GM19023 (cell line): ENCODE results near the gene FAM234A.
"Not testable (repeated sequence)": the region's sequence is repeated elsewhere in the genome, so short reads cannot be mapped to it uniquely, and the experiment has no call there.

Source experiments
- ATAC-seq: cut with Tn5 transposase; IDR thresholded peaks from one replicate; pipeline ENCODE4 v1.9.1; 2021; ENCODE audit warnings: mild to moderate bottlenecking, moderate library complexity; ENCODE audit not compliant: unreplicated experiment

Gene FAM234A

DNA sequence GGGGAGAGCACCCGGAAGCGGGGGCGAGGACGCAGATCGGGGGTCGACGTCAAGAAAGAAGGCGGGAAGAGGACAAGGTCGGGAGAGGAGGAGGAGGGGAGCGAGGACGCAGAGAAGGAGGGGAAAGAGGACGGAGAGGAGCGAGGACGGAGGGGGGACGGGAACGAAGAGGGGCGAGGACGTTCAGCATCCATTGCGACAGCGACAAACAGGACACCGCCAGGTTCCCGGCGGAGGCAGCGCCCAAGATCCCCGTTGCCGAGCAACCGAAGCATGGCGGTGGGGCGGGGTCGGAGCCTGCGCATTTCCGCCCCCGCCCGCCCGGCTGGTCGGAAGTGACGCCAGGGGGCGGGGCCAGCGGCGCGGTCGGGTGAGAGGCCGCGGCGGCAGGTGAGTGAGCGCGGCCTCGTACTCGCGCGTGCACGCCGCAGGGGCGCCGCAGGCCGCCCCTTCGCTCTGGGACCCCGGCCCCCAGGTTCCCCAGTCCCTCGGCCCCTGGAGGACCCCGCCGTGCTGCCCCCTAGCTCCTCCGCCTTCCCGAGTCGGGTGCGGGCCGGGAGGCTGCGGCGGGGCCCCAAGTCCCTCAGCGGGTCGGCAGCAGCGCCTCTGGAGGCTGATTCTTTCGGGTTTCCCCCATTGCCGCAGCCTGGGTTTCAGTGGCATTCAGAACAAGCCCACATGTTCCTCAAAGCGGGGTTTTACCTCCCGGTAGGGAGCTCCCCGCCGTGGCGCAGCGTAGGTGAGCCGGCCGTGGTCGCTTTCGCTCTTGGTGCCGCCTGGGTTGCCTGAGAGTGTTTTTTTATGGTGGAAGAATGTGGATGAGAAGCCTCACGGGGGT, at the start of gene FAM234A:
FAM234A (plus strand) TSS at position 354 of the 838 bp plus-strand sequence. CDS start 19,593 bp downstream, outside the sequence.
- ATAC-seq, result peak; percentile 91

GRCh38 chr16:185213-185612, 49.4 kb upstream of the FAM234A start:
- ATAC-seq, result no peak

- ATAC-seq, result no peak
These were observed 48.9 kb upstream of the FAM234A start for GRCh38 chr16:185691-186090.

DNA sequence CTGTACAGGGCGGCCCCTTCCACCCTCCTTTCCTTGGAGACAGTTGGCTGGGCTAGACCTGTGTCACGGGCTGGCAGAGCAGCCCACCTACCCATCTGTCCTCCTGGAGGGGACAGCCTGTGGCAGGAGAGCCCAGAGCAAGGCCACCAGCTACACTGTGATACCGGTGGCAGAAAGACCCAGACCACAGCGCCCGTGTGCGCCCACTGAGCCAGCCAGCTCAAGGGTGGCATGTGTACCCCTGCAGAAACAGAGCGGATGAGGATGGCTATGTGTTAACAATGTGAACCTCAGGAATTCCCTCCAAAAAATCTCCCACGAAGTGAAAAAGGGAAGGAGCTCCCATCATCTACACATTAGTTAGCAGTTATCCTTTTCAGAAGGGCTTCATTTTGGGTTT, 47.3 kb upstream of the FAM234A start:
- no peak for ATAC-seq

GRCh38 chr16:188674-189073, 45.9 kb upstream of the FAM234A start:
- ATAC-seq, result no peak

- ATAC-seq, result no peak
These were observed 44.9 kb upstream of the FAM234A start for GRCh38 chr16:189604-190186.

- ATAC-seq, result no peak
These were observed 42.8 kb upstream of the FAM234A start for GRCh38 chr16:191831-192230.

DNA sequence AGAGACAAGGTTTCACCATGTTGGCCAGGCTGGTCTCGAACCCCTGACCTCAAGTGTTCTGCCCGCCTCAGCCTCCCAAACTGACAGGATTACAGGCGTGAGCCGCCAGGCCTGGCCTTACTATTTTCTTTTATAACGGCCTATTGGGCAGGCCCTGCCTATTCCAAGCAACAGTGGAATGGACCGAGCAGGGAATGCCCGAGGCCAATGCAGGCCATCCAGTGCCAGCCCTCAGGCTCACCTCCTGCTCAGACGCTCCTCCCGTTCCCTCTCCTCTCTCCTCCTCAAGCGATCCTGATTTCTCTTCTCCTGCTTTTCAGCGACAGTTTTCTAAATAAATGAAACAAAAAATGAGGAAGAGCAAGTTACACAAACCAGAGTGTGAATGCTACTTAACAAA, 41.9 kb upstream of the FAM234A start:
- no peak for ATAC-seq

DNA sequence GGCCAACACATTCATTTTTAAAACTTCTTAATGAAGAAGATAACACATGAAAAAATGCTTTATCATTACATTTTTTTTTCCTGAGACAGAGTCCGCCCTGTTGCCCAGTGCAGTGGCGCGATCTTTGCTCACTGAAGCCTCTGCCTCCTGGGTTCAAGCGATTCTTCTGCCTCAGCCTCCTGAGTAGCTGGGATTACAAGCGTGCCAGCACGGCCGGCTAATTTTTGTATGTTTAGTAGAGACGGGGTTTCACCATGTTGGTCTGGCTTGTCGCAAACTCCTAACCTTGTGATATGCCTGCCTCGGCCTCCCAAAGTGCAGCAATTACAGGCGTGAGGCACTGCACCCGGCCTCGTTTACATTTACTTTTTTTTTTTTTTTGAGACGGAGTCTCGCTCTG, 41.2 kb upstream of the FAM234A start:
- ATAC-seq, result no peak

DNA sequence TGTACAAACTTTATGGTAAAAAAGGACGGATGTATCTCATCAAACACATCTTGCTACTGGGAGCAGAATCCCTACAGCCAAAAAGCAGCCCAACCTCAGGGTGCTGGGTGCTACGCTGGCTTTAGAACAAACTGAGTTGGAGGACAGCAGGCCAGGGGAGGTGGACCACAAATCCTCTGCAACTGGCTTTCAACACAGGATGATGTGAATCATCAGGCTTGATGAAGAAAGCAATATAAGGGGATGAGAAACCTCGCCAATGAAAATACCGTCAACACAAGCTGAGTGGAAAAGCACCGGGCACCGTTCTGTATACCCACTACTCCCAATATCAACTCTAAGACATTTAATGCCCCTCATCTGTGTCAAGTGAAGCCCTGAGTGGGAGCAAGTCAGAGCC, 40.1 kb upstream of the FAM234A start:
- no peak for ATAC-seq

GRCh38 chr16:200388-200787, 34.2 kb upstream of the FAM234A start:
- ATAC-seq, result no peak

DNA sequence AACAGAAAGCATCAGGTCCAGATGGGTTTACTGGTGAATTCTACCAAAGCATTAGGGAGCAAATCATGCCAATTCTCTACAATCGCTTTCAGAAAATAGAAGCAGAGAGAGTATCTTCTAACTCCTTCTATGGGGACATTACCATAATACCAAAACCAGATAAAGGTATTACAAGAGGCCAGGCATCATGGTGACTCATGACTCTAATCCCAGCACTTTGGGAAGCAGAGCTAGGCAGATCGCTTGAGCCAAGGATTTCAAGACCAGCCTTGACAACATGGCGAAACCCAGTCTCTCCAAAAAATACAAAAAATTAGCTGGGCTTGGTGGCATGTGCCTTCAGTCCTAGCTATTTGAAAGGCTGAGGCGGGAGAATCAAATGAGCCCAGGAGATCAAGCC, 31.4 kb upstream of the FAM234A start:
- ATAC-seq, result no peak

DNA sequence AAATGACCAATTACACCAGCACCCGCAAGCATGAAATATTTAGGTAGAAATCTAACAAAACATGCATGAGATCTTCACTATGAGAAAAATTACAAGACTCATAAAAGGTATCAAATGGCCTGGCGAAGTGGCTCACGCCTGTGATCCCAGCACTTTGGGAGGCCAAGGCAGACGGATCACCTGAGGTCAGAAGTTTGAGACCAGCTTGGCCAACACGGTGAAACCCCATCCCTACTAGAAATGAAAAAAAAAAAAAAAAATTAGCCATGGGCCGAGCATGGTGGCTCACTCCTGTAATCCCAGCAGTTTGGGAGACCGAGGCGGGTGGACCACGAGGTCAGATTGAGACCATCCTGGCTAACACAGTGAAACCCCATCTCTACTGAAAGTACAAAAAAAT, 30.6 kb upstream of the FAM234A start:
- ATAC-seq, result not testable (repeated sequence)

GRCh38 chr16:209359-209758, 25.3 kb upstream of the FAM234A start:
- not testable (repeated sequence) for ATAC-seq

DNA sequence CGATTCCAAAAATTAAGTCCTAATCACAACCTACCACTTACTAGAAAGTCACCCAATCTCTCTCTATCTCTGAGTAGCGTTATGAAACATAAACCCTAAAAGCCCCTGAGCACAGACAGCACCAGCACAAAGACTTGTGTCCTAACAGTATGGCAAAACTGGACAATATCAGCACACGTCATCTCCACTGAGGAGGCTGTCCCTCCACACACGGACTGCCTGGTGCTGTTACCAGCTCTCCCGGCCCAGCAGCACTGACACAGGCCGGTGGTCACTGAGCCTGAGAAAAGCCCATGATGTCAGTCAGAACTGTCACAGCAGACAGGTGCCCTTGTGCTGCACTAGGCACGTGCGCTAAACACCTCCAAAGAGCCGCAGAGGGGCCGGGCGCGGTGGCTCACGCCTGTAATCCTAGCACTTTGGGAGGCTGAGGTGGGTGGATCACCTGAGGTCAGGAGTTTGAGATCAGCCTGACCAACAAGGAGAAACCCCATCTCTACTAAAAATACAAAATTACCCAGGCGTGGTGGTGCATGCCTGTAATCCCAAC, 22.9 kb upstream of the FAM234A start:
- ATAC-seq, result not testable (repeated sequence)

DNA sequence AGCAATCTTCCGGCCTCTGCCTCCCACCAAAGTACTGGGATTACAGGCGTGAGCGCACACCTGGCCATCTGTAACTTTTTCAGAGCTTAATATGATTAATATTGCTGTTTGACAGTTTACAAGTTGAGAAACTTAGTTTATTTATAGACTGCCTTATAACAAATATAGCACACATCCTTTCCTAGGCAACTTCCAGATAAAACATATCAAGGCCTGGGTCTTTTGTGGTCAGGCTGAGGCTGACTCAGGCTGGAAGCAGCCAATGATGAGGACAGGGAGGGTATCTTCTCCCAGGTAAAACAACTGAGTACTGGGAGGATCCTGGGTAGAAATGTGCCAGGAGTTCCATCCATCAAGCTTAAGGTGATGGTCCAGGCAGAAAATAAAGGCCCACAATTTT, 21.6 kb upstream of the FAM234A start:
- ATAC-seq, result no peak

DNA sequence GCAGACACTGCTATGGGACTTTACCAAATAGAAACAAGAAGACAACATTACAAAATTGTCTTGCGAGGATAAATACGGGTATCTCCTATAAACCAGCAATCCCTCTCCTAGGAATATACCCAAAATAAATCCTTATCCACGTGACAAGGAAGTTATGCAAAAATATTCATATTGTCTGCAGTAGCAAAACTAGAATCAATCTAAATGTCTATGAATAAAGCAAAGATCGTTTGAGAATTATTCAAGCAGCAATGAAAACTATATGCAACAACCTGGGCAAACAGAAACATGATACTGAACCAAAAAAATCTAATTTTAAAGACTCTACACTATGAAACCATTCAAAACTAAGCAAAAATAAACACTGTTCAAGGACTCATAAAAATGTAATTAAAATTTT, 14.6 kb upstream of the FAM234A start:
- no peak for ATAC-seq

- ATAC-seq, result peak; percentile 5
These were observed 6.3 kb upstream of the FAM234A start for GRCh38 chr16:228151-228851.

DNA sequence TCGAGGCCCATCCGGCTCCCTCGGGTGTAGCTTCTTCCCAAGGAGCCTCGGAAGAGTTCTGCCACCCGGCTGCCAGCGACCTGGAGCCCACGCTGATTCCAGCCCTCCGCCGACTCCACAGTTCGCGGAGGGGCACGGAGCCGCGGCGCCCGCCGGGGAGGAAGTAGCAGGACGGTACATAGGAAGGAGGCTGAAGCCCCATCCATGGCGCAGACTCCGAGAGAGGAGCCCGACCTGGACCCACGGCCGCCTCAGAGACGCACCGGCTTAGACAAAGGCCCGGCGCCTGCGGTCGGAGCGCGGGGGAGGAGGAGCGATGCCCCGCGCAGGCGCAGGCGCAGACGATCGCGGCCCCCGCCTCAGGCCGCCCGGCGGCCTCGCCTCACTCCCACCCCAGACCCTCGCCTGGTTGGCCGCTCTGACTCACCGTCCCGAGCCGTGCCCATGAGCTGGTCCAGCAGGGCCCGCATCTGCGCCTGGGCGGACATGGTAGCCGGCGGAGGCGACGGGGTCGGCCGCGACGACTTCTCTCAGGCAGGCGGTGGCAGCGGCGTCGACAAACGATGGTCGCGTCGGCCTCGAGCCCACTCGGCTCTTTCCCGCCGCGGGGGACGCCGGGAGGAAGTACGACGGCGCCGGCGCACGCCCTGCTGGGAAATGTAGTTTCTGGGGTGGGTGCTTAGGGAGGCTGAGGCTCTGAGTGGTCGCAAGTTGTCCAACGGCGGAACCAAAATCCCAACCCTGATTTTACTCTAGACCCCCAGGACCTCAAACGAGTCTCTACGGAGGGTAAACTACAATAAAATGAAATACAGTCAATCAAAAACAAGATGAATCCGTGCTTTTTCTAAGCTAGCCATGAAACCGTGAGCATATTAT, 5.5 kb upstream of the FAM234A start, which contains the start of gene LUC7L:
LUC7L (minus strand) TSS at position 598 of the 879 bp plus-strand sequence; CDS start at position 488, 110 bp downstream.
- ATAC-seq, result peak; percentile 86

- no peak for ATAC-seq
These were observed 4.8 kb upstream of the FAM234A start for GRCh38 chr16:229731-230281.
